Sigmoid colon (tissue), 7 donors: Measurements from ENCODE around the gene ELOVL1. TPM values are rescaled to one million over a fixed set of nuclear protein-coding genes. Genes with fewer than 3 reads are reported as not detected.

ENCODE experiments used
- DNase-seq: peaks from one replicate; pipeline ENCODE4 v3.0.0-alpha.2; 2019
- H3K27ac ChIP-seq, 4 donors: fragments of 200-600 bp; sonication (generic); one replicate each; pipeline ENCODE4 v1.5.1; 2016 to 2019; ENCODE audit warnings: mild to moderate bottlenecking in 1 of 4
- H3K27me3 ChIP-seq, 3 donors: fragments of 200-600 bp; sonication (generic); one replicate each; pipeline ENCODE4 v1.5.1; 2019; ENCODE audit warnings: mild to moderate bottlenecking in 1 of 3
- H3K36me3 ChIP-seq, 4 donors: fragments of 200-600 bp; sonication (generic); one replicate each; pipeline ENCODE4 v1.5.1; 2016 to 2019
- H3K4me1 ChIP-seq, 4 donors: fragments of 200-600 bp; sonication (generic); one replicate each; pipeline ENCODE4 v1.5.1; 2017 to 2019
- H3K4me3 ChIP-seq, 4 donors: fragments of 200-600 bp; sonication (generic); one replicate each; pipeline ENCODE4 v1.5.1; 2017 to 2019; ENCODE audit warnings: mild to moderate bottlenecking in 2 of 4, moderate library complexity in 1 of 4
- H3K9me3 ChIP-seq, 4 donors: fragments of 200-600 bp in 3 of 4; sonication (generic) in 3 of 4; one replicate each; pipeline versions ENCODE4 v1.5.1 to v1.6.1; 2013 to 2019
- EP300 ChIP-seq, 4 donors: sonication (generic); formaldehyde crosslinking; IDR thresholded peaks; one replicate each; pipeline ENCODE4 v1.6.1; 2017; ENCODE audit warnings: antibody characterized with exemption in 4 of 4
- POLR2A ChIP-seq, 2 donors: fragments of 450-650 bp; IDR thresholded peaks; one replicate each; pipeline ENCODE4 v1.6.1; 2016; ENCODE audit warnings: antibody characterized with exemption in 2 of 2, mild to moderate bottlenecking in 2 of 2, moderate library complexity in 2 of 2
- POLR2AphosphoS5 ChIP-seq, 4 donors: sonication (generic); formaldehyde crosslinking; IDR thresholded peaks; one replicate each; pipeline ENCODE4 v1.6.1; 2017; ENCODE audit warnings: antibody characterized with exemption in 4 of 4
- WGBS, 2 donors: extraction: QIAGEN DNeasy Blood & Tissue Kit; methylation state at CpG; one replicate each; pipeline ENCODE4 v1.1.7; 2013; 5-methylcytosine and 5-hydroxymethylcytosine counted together
- intact Hi-C: fragments of 100-400 bp; cut with DNase I; formaldehyde crosslinking; loops from one replicate; pipeline ENCODE4 v1.15.1; 2023
- polyA plus RNA-seq, 3 donors: library from polyadenylated mRNA; stranded (reverse); fragments of 200-250 nt; gene quantifications; one replicate each; pipeline ENCODE4 v1.2.3, GENCODE V29; 2013
- total RNA-seq, 4 donors: library from RNA; depleted of rRNA; stranded (reverse); fragments of >200 nt; gene quantifications; one replicate each; pipeline ENCODE4 v1.1.0, GENCODE V29; 2016
- TF ChIP-seq, protein P1 (sequence below), 4 experiments: fragments of 450-650 bp in 3 of 4; fragments of 200-600 bp in 1 of 4; IDR thresholded peaks; one replicate each; pipeline ENCODE4 v1.5.1; 2016 to 2019; ENCODE audit warnings: antibody characterized with exemption in 4 of 4, mild to moderate bottlenecking in 3 of 4, moderate library complexity in 2 of 4
- donor health status: healthy with polysubstance abuse.
- donor health status: Bipolar disorder and iron deficiency.
- donor health status: healthy.

The ELOVL1 gene
- total and polyA plus RNA-seq, 7 donors, result 26.8 to 155 (median 39.6) TPM

GRCh38 chr1:43314233-43314632 is 53.6 kb downstream of the ELOVL1 start:
- peak; percentile 19 for DNase-seq
- H3K27me3 ChIP-seq, result no peaks in the 10 kb centered on the region
- 95 to 96% methylated on average over 5 of the region's 5 CpGs for WGBS, 2 donors
- H3K9me3 ChIP-seq, result no peaks in the 10 kb centered on the region
- intact Hi-C loops, result no loop called here
- no peak overlapping the region for H3K4me3 ChIP-seq
- no peak overlapping the region for H3K27ac ChIP-seq
- TF ChIP-seq POLR2A (IDR thresholded peaks at IDR 0.05) (no peak), POLR2AphosphoS5 (IDR thresholded peaks at IDR 0.05) (no peak), EP300 (IDR thresholded peaks at IDR 0.05) (no peak)
- TF ChIP-seq, protein P1, sequence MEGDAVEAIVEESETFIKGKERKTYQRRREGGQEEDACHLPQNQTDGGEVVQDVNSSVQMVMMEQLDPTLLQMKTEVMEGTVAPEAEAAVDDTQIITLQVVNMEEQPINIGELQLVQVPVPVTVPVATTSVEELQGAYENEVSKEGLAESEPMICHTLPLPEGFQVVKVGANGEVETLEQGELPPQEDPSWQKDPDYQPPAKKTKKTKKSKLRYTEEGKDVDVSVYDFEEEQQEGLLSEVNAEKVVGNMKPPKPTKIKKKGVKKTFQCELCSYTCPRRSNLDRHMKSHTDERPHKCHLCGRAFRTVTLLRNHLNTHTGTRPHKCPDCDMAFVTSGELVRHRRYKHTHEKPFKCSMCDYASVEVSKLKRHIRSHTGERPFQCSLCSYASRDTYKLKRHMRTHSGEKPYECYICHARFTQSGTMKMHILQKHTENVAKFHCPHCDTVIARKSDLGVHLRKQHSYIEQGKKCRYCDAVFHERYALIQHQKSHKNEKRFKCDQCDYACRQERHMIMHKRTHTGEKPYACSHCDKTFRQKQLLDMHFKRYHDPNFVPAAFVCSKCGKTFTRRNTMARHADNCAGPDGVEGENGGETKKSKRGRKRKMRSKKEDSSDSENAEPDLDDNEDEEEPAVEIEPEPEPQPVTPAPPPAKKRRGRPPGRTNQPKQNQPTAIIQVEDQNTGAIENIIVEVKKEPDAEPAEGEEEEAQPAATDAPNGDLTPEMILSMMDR (IDR thresholded peaks at IDR 0.05), result no peak
- no peaks in the 10 kb centered on the region for H3K36me3 ChIP-seq
- no peaks in the 10 kb centered on the region for H3K4me1 ChIP-seq

DNA sequence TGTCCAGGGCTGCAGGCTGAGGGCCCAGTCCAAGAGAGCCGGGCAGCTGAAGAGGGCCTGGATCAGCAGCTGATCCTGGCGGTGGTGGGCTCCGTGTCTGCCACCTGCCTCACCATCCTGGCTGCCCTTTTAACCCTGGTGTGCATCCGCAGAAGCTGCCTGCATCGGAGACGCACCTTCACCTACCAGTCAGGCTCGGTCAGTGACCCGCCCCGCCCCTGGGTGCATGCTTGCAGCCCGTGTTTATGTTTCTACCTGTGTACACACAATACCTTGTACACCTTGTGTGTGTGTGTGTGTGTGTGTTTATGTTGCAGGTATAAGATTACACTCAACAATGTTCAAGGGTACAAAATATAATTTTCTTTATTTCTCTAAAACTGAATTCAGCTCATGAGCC is 54.0 kb downstream of the ELOVL1 start:
- H3K36me3 ChIP-seq, result no peaks in the 10 kb centered on the region
- no peaks in the 10 kb centered on the region for H3K9me3 ChIP-seq
- no peaks in the 10 kb centered on the region for H3K4me1 ChIP-seq
- H3K27ac ChIP-seq, result no peak overlapping the region
- DNase-seq, result no peak
- intact Hi-C loops, result no loop called here
- TF ChIP-seq POLR2AphosphoS5 (IDR thresholded peaks at IDR 0.05), result no peak
- no peak for TF ChIP-seq EP300 (IDR thresholded peaks at IDR 0.05)
- no peak for TF ChIP-seq POLR2A (IDR thresholded peaks at IDR 0.05)
- TF ChIP-seq, protein P1 (IDR thresholded peaks at IDR 0.05), result no peak
- WGBS, 2 donors, result 28 to 74% methylated on average over 10 of the region's 10 CpGs
- no peak overlapping the region for H3K4me3 ChIP-seq
- no peaks in the 10 kb centered on the region for H3K27me3 ChIP-seq

Other genes with a start within 250 kb of the ELOVL1 start
- 10 to 100 TPM; 34.9 to 48.7 (median 41.6) TPM for gene EBNA1BP2, start 195.7 kb downstream of the ELOVL1 start, total RNA-seq
- gene EBNA1BP2, start 195.7 kb downstream of the ELOVL1 start, polyA plus RNA-seq, result 10 to 100 TPM; 51.6 to 75.0 (median 63.7) TPM
- gene CFAP57, start 195.7 kb downstream of the ELOVL1 start, total RNA-seq, result under 1 TPM in 1 of 4 donors, not detected in 3; under 0.01 TPM
- gene CFAP57, start 195.7 kb downstream of the ELOVL1 start, polyA plus RNA-seq, result under 1 TPM in 1 of 3 donors, not detected in 2; 0.06 TPM
- gene TMEM125, start 98.0 kb downstream of the ELOVL1 start, total RNA-seq, result not detected
- 10 to 100 TPM; 29.4 to 41.7 (median 29.6) TPM for gene TMEM125, start 98.0 kb downstream of the ELOVL1 start, polyA plus RNA-seq
- 1 to 10 TPM in 1 of 4 donors, not detected in 3; 2.1 TPM for gene C1orf210, start 82.4 kb downstream of the ELOVL1 start, total RNA-seq
- 10 to 100 TPM; 44.6 to 68.5 (median 64.3) TPM for gene C1orf210, start 82.4 kb downstream of the ELOVL1 start, polyA plus RNA-seq
- gene TIE1, start 67.0 kb downstream of the ELOVL1 start, total RNA-seq, result 10 to 100 TPM in 3 of 4 donors, 1 to 10 TPM in 1; 8.8 to 33.8 (median 10.2) TPM
- 1 to 10 TPM; 1.2 to 9.5 (median 1.8) TPM for gene TIE1, start 67.0 kb downstream of the ELOVL1 start, polyA plus RNA-seq
- gene MPL, start 30.2 kb downstream of the ELOVL1 start, total RNA-seq, result not detected
- gene MPL, start 30.2 kb downstream of the ELOVL1 start, polyA plus RNA-seq, result not detected
- 1 to 10 TPM in 2 of 4 donors, under 1 TPM in 2; 0.66 to 3.4 (median 1.2) TPM for gene CDC20, start 9.0 kb downstream of the ELOVL1 start, total RNA-seq
- gene CDC20, start 9.0 kb downstream of the ELOVL1 start, polyA plus RNA-seq, result 10 to 100 TPM; 11.4 to 65.7 (median 17.1) TPM
- gene MED8, start 21.8 kb upstream of the ELOVL1 start, total RNA-seq, result 10 to 100 TPM; 25.3 to 33.4 (median 29.6) TPM
- gene MED8, start 21.8 kb upstream of the ELOVL1 start, polyA plus RNA-seq, result 10 to 100 TPM; 34.2 to 43.9 (median 36.6) TPM
- gene SZT2, start 21.9 kb upstream of the ELOVL1 start, total RNA-seq, result 10 to 100 TPM; 19.1 to 47.4 (median 25.2) TPM
- gene SZT2, start 21.9 kb upstream of the ELOVL1 start, polyA plus RNA-seq, result 10 to 100 TPM in 1 of 3 donors, 1 to 10 TPM in 2; 4.6 to 39.2 (median 4.8) TPM
- gene HYI, start 85.9 kb upstream of the ELOVL1 start, total RNA-seq, result 100 to 1,000 TPM in 1 of 4 donors, 10 to 100 TPM in 3; 65.8 to 104 (median 78.7) TPM
- gene HYI, start 85.9 kb upstream of the ELOVL1 start, polyA plus RNA-seq, result 10 to 100 TPM; 40.4 to 72.8 (median 55.9) TPM
- 10 to 100 TPM; 38.2 to 78.7 (median 42.9) TPM for gene PTPRF, start 162.9 kb upstream of the ELOVL1 start, total RNA-seq
- 100 to 1,000 TPM in 1 of 3 donors, 10 to 100 TPM in 2; 18.6 to 125 (median 31.7) TPM for gene PTPRF, start 162.9 kb upstream of the ELOVL1 start, polyA plus RNA-seq